Loucy (cell line): ENCODE results near the gene THSD7A.

Experiments used
- EZH2phosphoT487 ChIP-seq: fragments of 200-600 bp; IDR thresholded peaks from 2 replicates; pipeline ENCODE4 v1.6.1; 2018; ENCODE audit warnings: antibody characterized with exemption, mild to moderate bottlenecking, moderate library complexity, borderline replicate concordance
- TF ChIP-seq, protein P1 (sequence below): fragments of 200-600 bp; sonication (generic); conservative IDR thresholded peaks from 2 replicates; pipeline ENCODE4 v1.5.1; 2014; ENCODE audit warnings: mild to moderate bottlenecking, antibody characterized with exemption, low read length

DNA sequence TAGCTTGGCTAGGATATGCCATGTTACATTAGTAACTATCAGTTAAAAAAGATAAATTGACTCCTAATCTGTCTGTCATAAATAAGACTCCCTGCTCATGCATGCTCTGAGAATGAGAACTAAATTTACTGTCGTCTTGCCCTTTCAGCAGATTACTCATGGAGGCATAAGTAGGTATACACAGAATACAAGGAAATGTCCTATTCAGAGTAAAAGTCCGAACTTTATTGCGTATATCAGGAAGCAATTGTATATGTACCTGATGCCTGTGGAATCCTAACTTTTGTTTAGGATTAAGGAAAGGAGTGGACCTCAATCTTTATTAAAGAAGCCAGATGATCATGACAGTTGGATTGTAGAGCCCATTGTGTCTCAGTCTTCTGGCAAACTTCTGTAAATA, 118.6 kb downstream of the THSD7A start:
- TF ChIP-seq, protein P1, sequence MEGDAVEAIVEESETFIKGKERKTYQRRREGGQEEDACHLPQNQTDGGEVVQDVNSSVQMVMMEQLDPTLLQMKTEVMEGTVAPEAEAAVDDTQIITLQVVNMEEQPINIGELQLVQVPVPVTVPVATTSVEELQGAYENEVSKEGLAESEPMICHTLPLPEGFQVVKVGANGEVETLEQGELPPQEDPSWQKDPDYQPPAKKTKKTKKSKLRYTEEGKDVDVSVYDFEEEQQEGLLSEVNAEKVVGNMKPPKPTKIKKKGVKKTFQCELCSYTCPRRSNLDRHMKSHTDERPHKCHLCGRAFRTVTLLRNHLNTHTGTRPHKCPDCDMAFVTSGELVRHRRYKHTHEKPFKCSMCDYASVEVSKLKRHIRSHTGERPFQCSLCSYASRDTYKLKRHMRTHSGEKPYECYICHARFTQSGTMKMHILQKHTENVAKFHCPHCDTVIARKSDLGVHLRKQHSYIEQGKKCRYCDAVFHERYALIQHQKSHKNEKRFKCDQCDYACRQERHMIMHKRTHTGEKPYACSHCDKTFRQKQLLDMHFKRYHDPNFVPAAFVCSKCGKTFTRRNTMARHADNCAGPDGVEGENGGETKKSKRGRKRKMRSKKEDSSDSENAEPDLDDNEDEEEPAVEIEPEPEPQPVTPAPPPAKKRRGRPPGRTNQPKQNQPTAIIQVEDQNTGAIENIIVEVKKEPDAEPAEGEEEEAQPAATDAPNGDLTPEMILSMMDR: no peak
- no peak for TF ChIP-seq EZH2phosphoT487
